Measurements from ENCODE around the gene SLTM.
"Not testable (repeated sequence)": the region's sequence is repeated elsewhere in the genome, so short reads cannot be mapped to it uniquely, and the experiment has no call there.

Gene SLTM

GRCh38 chr15:58877999-58878825 lies 55.3 kb downstream of the SLTM start:
- DNase-seq (ENCODE audit: low read depth in 2 of 3, low spot score in 1 of 3): no peak

- DNase-seq (ENCODE audit: low read depth in 2 of 3, low spot score in 1 of 3): no peak
Observed at GRCh38 chr15:58876306-58877106, 57.0 kb downstream of the SLTM start.

- no peak for DNase-seq (ENCODE audit: low read depth in 2 of 3, low spot score in 1 of 3)
Observed at GRCh38 chr15:58875343-58875742, 58.1 kb downstream of the SLTM start.

- DNase-seq (ENCODE audit: low read depth in 2 of 3, low spot score in 1 of 3): no peak
Observed at GRCh38 chr15:58873267-58873666, 60.2 kb downstream of the SLTM start.

- no peak for DNase-seq (ENCODE audit: low read depth in 2 of 3, low spot score in 1 of 3)
Observed at GRCh38 chr15:58870451-58870850, 63.0 kb downstream of the SLTM start.

- no peak for DNase-seq (ENCODE audit: low read depth in 2 of 3, low spot score in 1 of 3)
Observed at GRCh38 chr15:58867926-58868325, 65.6 kb downstream of the SLTM start.

- DNase-seq (ENCODE audit: low read depth in 2 of 3, low spot score in 1 of 3): no peak
Observed at GRCh38 chr15:58865425-58865880, 68.0 kb downstream of the SLTM start.

GRCh38 chr15:58864602-58865424 lies 68.7 kb downstream of the SLTM start:
- no peak for DNase-seq (ENCODE audit: low read depth in 2 of 3, low spot score in 1 of 3)

GRCh38 chr15:58862326-58862725 lies 71.2 kb downstream of the SLTM start:
- DNase-seq (ENCODE audit: low read depth in 2 of 3, low spot score in 1 of 3): no peak

- not testable (repeated sequence) for DNase-seq (ENCODE audit: low read depth in 2 of 3, low spot score in 1 of 3)
Observed at GRCh38 chr15:58856621-58857020, 76.9 kb downstream of the SLTM start.

- no peak for DNase-seq (ENCODE audit: low read depth in 2 of 3, low spot score in 1 of 3)
Observed at GRCh38 chr15:58856086-58856485, 77.4 kb downstream of the SLTM start.

GRCh38 chr15:58854593-58854992 lies 78.9 kb downstream of the SLTM start:
- no peak for DNase-seq (ENCODE audit: low read depth in 2 of 3, low spot score in 1 of 3)

- DNase-seq (ENCODE audit: low read depth in 2 of 3, low spot score in 1 of 3): no peak
Observed at GRCh38 chr15:58852347-58852746, 81.1 kb downstream of the SLTM start.

- not testable (repeated sequence) for DNase-seq (ENCODE audit: low read depth in 2 of 3, low spot score in 1 of 3)
Observed at GRCh38 chr15:58851205-58851604, 82.3 kb downstream of the SLTM start.

GRCh38 chr15:58842713-58843396 lies 90.6 kb downstream of the SLTM start:
- no peak for DNase-seq (ENCODE audit: low read depth in 2 of 3, low spot score in 1 of 3)

GRCh38 chr15:58840048-58840447 lies 93.4 kb downstream of the SLTM start:
- DNase-seq (ENCODE audit: low read depth in 2 of 3, low spot score in 1 of 3): no peak

GRCh38 chr15:58839485-58839884 lies 94.0 kb downstream of the SLTM start:
- DNase-seq (ENCODE audit: low read depth in 2 of 3, low spot score in 1 of 3): no peak

- DNase-seq (ENCODE audit: low read depth in 2 of 3, low spot score in 1 of 3): not testable (repeated sequence)
Observed at GRCh38 chr15:58833681-58834426, 99.6 kb downstream of the SLTM start.

- DNase-seq (ENCODE audit: low read depth in 2 of 3, low spot score in 1 of 3): no peak
Observed at GRCh38 chr15:58830556-58830955, 102.9 kb downstream of the SLTM start.

Measured in stimulated activated CD4-positive, alpha-beta T cell treated with anti-CD3 and anti-CD28 coated beads, Interleukin-12 subunit alpha, Interleukin-12 subunit beta, amount 100 ng/mL, for 48 hours (primary cell).